ENCODE data around the gene NBPF3.
"Not testable (repeated sequence)": the region's sequence is repeated elsewhere in the genome, so short reads cannot be mapped to it uniquely, and the experiment has no call there.

NBPF3 gene

GRCh38 chr1:21496886-21497285, 56.9 kb downstream of the NBPF3 start:
- DNase-seq, result no peak

- no peak for DNase-seq
Observed at GRCh38 chr1:21497466-21498061, 57.6 kb downstream of the NBPF3 start.

GRCh38 chr1:21499283-21499950, 59.5 kb downstream of the NBPF3 start:
- DNase-seq, result no peak

- DNase-seq, result no peak
Observed at GRCh38 chr1:21503706-21504377, 63.9 kb downstream of the NBPF3 start.

GRCh38 chr1:21506804-21507203, 66.9 kb downstream of the NBPF3 start:
- no peak for DNase-seq

GRCh38 chr1:21507511-21508270, 67.8 kb downstream of the NBPF3 start:
- DNase-seq, result no peak

- peak; percentile 34 to 53 for DNase-seq
Observed at GRCh38 chr1:21508580-21509350, 68.8 kb downstream of the NBPF3 start.

- DNase-seq, result no peak
Observed at GRCh38 chr1:21509351-21510112, 69.6 kb downstream of the NBPF3 start, which contains the start of gene ALPL. Gene ALPL (plus strand): TSS chr1:21509423. CDS start chr1:21554082, 44,659 bp downstream.

- DNase-seq, result no peak
Observed at GRCh38 chr1:21510113-21510493, 70.2 kb downstream of the NBPF3 start.

- no peak for DNase-seq
Observed at GRCh38 chr1:21510885-21511578, 71.1 kb downstream of the NBPF3 start.

GRCh38 chr1:21511579-21512522, 71.9 kb downstream of the NBPF3 start:
- DNase-seq, result no peak

GRCh38 chr1:21514245-21514644, 74.3 kb downstream of the NBPF3 start:
- no peak for DNase-seq

GRCh38 chr1:21517161-21517589, 77.2 kb downstream of the NBPF3 start:
- no peak for DNase-seq

- no peak for DNase-seq
Observed at GRCh38 chr1:21517660-21518480, 77.9 kb downstream of the NBPF3 start.

GRCh38 chr1:21518774-21519455, 79.0 kb downstream of the NBPF3 start:
- no peak for DNase-seq

GRCh38 chr1:21519486-21520070, 79.6 kb downstream of the NBPF3 start:
- DNase-seq, result not testable (repeated sequence)

GRCh38 chr1:21520899-21521716, 81.2 kb downstream of the NBPF3 start:
- no peak for DNase-seq

All from Kasumi-1 (cell line).